ENCODE measurements around the gene EIF2AK3. TPM values are rescaled to one million over a fixed set of nuclear protein-coding genes. Genes with fewer than 3 reads are reported as not detected.

Gene EIF2AK3
- total and polyA plus RNA-seq, 2 of the 4 experiments (the other 2 are of a cell fraction), result 7.9 to 22.8 TPM

- Histone ChIP-seq H3K18ac (ENCODE audit: low read depth, low read length) (no peak overlapping the region), H2AK5ac (ENCODE audit: low read depth, low read length) (no peak overlapping the region), H3K27ac (ENCODE audit: insufficient read depth, low read length) (no peak overlapping the region), H3K23ac (ENCODE audit: low read depth, low read length) (no peak overlapping the region), H3K9me1 (ENCODE audit: insufficient read depth, low read length) (no peaks in the 10 kb centered on the region), H4K91ac (ENCODE audit: insufficient read depth, low read depth, low read length) (no peak overlapping the region), H4K20me1 (ENCODE audit: insufficient read depth, low read length) (no peaks in the 10 kb centered on the region), H2BK120ac (ENCODE audit: low read depth, low read length) (no peak overlapping the region), H4K5ac (ENCODE audit: low read depth, low read length) (no peak overlapping the region), H3K36me3 (ENCODE audit: control insufficient read depth, insufficient read depth, low read length) (no peaks in the 10 kb centered on the region), H4K8ac (ENCODE audit: low read depth in 2 of 2, low read length in 2 of 2) (no peak overlapping the region), H2AFZ (replicated peaks; ENCODE audit: low read length, poor library complexity) (no peak overlapping the region), H3K9ac (ENCODE audit: low read depth, low read length) (no peak overlapping the region), H3K4ac (ENCODE audit: low read depth, low read length) (no peak overlapping the region), H3K4me1 (ENCODE audit: control insufficient read depth, insufficient read depth, low read length) (no peaks in the 10 kb centered on the region), H3K56ac (ENCODE audit: extremely low read depth, insufficient read depth, low read length) (no peak overlapping the region), H2BK15ac (ENCODE audit: low read depth, low read length) (no peak overlapping the region), H3K79me1 (ENCODE audit: low read depth in 1 of 2, low read length in 2 of 2) (no peaks in the 10 kb centered on the region), H3K4me2 (ENCODE audit: low read depth, low read length) (no peak overlapping the region), H2BK5ac (ENCODE audit: low read depth, low read length, poor library complexity, severe bottlenecking) (no peak overlapping the region), H3K14ac (replicated peaks; ENCODE audit: low read depth, low read length) (no peak overlapping the region), H3K9me3 (ENCODE audit: control insufficient read depth, insufficient read depth, low read length) (peaks cover 5% of the 10 kb centered on the region), H3K27me3 (ENCODE audit: control insufficient read depth, insufficient read depth, low read length) (peaks cover 4% of the 10 kb centered on the region; the same call in 1 of the 2 replicates), H2AK9ac (replicated peaks; ENCODE audit: low read depth, low read length, poor library complexity) (no peak overlapping the region), H2BK20ac (ENCODE audit: low read depth, low read length) (no peak overlapping the region), H3K4me3 (ENCODE audit: insufficient read depth, low read depth, low read length) (no peak overlapping the region)
- 80% methylated on average over 2 of the region's 7 CpGs; no CpG with 5 or more reads in 1 of the 2 experiments for WGBS, 2 experiments (ENCODE audit: extremely low coverage in 2 of 2, insufficient read length in 1 of 2)
- TF ChIP-seq CEBPB (IDR thresholded peaks at IDR 0.05; ENCODE audit: low read depth, low read length), result no peak
- TF ChIP-seq CTCF (conservative IDR thresholded peaks at IDR 0.05; ENCODE audit: low read depth, low read length), result no peak
- no peak for TF ChIP-seq RFX5 (IDR thresholded peaks at IDR 0.05; ENCODE audit: low read depth, low read length)
- no peak for TF ChIP-seq MXI1 (IDR thresholded peaks at IDR 0.05; ENCODE audit: borderline replicate concordance, low read depth, low read length)
- TF ChIP-seq USF2 (IDR thresholded peaks at IDR 0.05; ENCODE audit: low read depth, low read length), result no peak
- no peak for TF ChIP-seq RAD21 (IDR thresholded peaks at IDR 0.05; ENCODE audit: low read length)
- no peak for TF ChIP-seq MAFK (IDR thresholded peaks at IDR 0.05; ENCODE audit: low read depth, low read length)
- TF ChIP-seq POLR2A (IDR thresholded peaks at IDR 0.05; ENCODE audit: low read depth, low read length), result no peak
- no TSS peak for BruUV-seq (replicated peaks)
- intact Hi-C loops (cut with micrococcal nuclease), result no loop called here
- no peak for ATAC-seq (ENCODE audit: low read depth)
- ChIA-PET CTCF (no interaction called here), POLR2A (ENCODE audit: unreplicated experiment) (no interaction called here)
- in situ Hi-C loops (cut with MboI; ENCODE audit: low sequenced_read_pairs), result no loop called here
- dilution Hi-C loops (cut with HindIII; ENCODE audit: low sequenced_read_pairs, unreplicated experiment), result no loop called here
- no peak for DNase-seq
These were observed 14.1 kb upstream of the EIF2AK3 start for GRCh38 chr2:88641330-88641729.
